ENCODE measurements around the gene GDF10. TPM values are rescaled to one million over a fixed set of nuclear protein-coding genes. Genes with fewer than 3 reads are reported as not detected.

The GDF10 gene
- total RNA-seq, 1 donor from 2014 or later, result 0.49 TPM

DNA sequence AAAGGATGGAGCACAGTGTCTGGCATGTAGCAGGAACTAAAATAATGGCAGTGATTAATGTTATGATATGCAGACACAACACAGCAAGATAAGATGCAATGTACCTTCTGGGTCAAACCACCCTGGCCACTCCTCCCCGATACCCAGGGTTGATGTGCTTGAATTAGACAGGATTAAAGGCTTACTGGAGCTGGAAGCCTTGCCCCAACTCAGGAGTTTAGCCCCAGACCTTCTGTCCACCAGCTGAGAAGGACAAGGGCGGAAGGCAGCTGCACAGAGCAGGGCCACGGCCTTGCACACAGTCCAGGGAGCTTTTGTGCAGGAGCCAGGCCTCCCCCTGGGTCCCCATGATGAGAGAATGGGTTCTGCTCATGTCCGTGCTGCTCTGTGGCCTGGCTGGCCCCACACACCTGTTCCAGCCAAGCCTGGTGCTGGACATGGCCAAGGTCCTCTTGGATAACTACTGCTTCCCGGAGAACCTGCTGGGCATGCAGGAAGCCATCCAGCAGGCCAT is 48.2 kb downstream of the GDF10 start, which contains the start of gene RBP3:
RBP3 (plus strand) TSS at position 226 of the 514 bp plus-strand sequence; CDS start at position 348, 122 bp downstream.
- peaks cover 2% of the 10 kb centered on the region for H3K27me3 Mint-ChIP-seq
- no peaks in the 10 kb centered on the region for H3K4me1 Mint-ChIP-seq
- no peaks in the 10 kb centered on the region for H3K9me3 Mint-ChIP-seq
- intact Hi-C loops (cut with micrococcal nuclease), result no loop called here
- H3K36me3 Mint-ChIP-seq (ENCODE audit: low read depth), result no peaks in the 10 kb centered on the region
- H3K27ac Mint-ChIP-seq, result no peak within 1 kb of the TSS
- no peak within 1 kb of the TSS for H3K4me3 Mint-ChIP-seq
- DNase-seq, result no peak

- H3K4me1 Mint-ChIP-seq, result no peaks in the 10 kb centered on the region
- no peaks in the 10 kb centered on the region for H3K36me3 Mint-ChIP-seq (ENCODE audit: low read depth)
- no peak for DNase-seq
- no peak overlapping the region for H3K27ac Mint-ChIP-seq
- peaks cover 2% of the 10 kb centered on the region for H3K27me3 Mint-ChIP-seq
- intact Hi-C loops (cut with micrococcal nuclease), result no loop called here
- no peak overlapping the region for H3K4me3 Mint-ChIP-seq
- H3K9me3 Mint-ChIP-seq, result no peaks in the 10 kb centered on the region
Measured at GRCh38 chr10:47348661-47349470, 48.9 kb downstream of the GDF10 start.

DNA sequence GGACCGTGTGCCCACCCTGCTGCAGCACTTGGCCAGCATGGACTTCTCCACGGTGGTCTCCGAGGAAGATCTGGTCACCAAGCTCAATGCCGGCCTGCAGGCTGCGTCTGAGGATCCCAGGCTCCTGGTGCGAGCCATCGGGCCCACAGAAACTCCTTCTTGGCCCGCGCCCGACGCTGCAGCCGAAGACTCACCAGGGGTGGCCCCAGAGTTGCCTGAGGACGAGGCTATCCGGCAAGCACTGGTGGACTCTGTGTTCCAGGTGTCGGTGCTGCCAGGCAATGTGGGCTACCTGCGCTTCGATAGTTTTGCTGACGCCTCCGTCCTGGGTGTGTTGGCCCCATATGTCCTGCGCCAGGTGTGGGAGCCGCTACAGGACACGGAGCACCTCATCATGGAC is 49.5 kb downstream of the GDF10 start:
- H3K4me3 Mint-ChIP-seq, result no peak overlapping the region
- DNase-seq, result no peak
- H3K27me3 Mint-ChIP-seq, result peaks cover 2% of the 10 kb centered on the region

DNA sequence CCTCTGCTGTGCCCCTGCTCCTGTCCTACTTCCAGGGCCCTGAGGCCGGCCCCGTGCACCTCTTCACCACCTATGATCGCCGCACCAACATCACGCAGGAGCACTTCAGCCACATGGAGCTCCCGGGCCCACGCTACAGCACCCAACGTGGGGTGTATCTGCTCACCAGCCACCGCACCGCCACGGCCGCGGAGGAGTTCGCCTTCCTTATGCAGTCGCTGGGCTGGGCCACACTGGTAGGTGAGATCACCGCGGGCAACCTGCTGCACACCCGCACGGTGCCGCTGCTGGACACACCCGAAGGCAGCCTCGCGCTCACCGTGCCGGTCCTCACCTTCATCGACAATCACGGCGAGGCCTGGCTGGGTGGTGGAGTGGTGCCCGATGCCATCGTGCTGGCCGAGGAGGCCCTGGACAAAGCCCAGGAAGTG is 50.0 kb downstream of the GDF10 start:
- H3K9me3 Mint-ChIP-seq, result no peaks in the 10 kb centered on the region
- intact Hi-C loops (cut with micrococcal nuclease), result no loop called here
- H3K4me3 Mint-ChIP-seq, result no peak overlapping the region
- H3K36me3 Mint-ChIP-seq (ENCODE audit: low read depth), result no peaks in the 10 kb centered on the region
- H3K27ac Mint-ChIP-seq, result no peak overlapping the region
- no peaks in the 10 kb centered on the region for H3K4me1 Mint-ChIP-seq
- no peak for DNase-seq
- H3K27me3 Mint-ChIP-seq, result peaks cover 2% of the 10 kb centered on the region

More for the DNA sequence above, 49.5 kb downstream of the GDF10 start:
- Mint-ChIP-seq H3K36me3 (ENCODE audit: low read depth) (no peaks in the 10 kb centered on the region), H3K9me3 (no peaks in the 10 kb centered on the region), H3K4me1 (no peaks in the 10 kb centered on the region), H3K27ac (no peak overlapping the region)
- intact Hi-C loops (cut with micrococcal nuclease), result no loop called here

DNA sequence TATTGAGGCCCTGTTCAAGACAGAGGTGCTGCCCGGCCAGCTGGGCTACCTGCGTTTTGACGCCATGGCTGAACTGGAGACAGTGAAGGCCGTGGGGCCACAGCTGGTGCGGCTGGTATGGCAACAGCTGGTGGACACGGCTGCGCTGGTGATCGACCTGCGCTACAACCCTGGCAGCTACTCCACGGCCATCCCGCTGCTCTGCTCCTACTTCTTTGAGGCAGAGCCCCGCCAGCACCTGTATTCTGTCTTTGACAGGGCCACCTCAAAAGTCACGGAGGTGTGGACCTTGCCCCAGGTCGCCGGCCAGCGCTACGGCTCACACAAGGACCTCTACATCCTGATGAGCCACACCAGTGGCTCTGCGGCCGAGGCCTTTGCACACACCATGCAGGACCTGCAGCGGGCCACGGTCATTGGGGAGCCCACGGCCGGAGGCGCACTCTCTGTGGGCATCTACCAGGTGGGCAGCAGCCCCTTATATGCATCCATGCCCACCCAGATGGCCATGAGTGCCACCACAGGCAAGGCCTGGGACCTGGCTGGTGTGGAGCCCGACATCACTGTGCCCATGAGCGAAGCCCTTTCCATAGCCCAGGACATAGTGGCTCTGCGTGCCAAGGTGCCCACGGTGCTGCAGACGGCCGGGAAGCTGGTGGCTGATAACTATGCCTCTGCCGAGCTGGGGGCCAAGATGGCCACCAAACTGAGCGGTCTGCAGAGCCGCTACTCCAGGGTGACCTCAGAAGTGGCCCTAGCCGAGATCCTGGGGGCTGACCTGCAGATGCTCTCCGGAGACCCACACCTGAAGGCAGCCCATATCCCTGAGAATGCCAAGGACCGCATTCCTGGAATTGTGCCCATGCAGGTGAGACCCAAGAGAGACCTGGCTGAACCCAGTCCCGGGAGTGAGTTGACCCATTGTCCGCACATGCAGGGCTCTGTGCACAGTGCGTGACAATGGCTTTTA is 51.0 kb downstream of the GDF10 start:
- Mint-ChIP-seq H3K4me1 (no peaks in the 10 kb centered on the region), H3K4me3 (no peak overlapping the region), H3K27me3 (no peaks in the 10 kb centered on the region), H3K27ac (no peak overlapping the region), H3K9me3 (no peaks in the 10 kb centered on the region), H3K36me3 (ENCODE audit: low read depth) (no peaks in the 10 kb centered on the region)
- DNase-seq, result no peak
- intact Hi-C loops (cut with micrococcal nuclease), result no loop called here

DNA sequence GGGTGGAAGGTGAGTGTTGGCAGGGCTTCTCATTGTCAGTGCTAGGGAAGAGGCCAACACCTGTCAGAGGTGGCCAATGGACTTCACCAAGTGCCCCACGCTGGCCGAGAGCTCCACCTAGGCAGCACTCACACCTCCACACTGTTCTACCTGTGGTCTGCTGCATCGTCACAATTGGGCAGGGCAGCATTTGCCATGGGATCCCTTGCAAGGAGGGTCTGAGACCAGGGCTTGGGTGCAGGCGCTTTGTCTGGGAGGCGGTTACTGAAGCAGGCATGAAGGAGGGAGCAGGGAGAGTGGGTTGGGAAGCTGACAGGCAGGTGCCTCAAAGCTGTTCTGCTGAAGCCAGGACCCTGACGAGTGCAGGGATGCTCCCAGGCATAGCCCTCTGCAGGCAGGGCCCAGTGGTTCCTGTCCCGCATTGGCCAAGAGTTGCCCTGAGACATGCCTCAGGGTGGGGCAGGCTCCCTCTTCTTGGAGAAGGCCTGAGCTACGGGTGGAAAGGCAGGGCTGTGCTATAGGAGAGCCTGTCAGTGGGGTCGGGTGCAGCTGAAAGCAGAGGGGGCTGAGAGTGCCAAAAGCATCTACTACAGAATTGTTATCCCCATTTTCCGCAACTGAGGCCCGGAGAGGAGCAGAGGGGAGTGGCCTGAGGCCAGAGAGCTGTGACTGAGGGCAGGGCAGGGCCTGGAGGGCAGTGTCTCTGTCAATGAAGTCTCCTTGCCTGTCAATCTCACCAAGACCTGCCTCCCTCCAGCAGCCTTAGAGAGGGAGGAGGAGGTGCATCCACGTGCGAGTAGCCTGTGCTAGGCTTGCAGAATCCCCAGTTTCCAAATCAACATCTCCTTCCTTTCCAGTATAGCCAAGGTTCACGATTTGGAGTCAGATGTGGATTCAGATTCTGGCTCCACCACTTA is 52.2 kb downstream of the GDF10 start:
- Mint-ChIP-seq H3K9me3 (no peaks in the 10 kb centered on the region), H3K27ac (no peak overlapping the region), H3K36me3 (ENCODE audit: low read depth) (no peaks in the 10 kb centered on the region), H3K4me3 (no peak overlapping the region), H3K4me1 (no peaks in the 10 kb centered on the region), H3K27me3 (no peaks in the 10 kb centered on the region)
- intact Hi-C loops (cut with micrococcal nuclease), result no loop called here
- DNase-seq, result no peak

GRCh38 chr10:47353351-47353750 is 53.4 kb downstream of the GDF10 start:
- intact Hi-C loops (cut with micrococcal nuclease), result no loop called here
- Mint-ChIP-seq H3K9me3 (no peaks in the 10 kb centered on the region), H3K4me1 (no peaks in the 10 kb centered on the region), H3K27me3 (no peaks in the 10 kb centered on the region), H3K27ac (no peak overlapping the region), H3K4me3 (no peak overlapping the region), H3K36me3 (ENCODE audit: low read depth) (no peaks in the 10 kb centered on the region)
- DNase-seq, result no peak

GRCh38 chr10:47354165-47354564 is 54.2 kb downstream of the GDF10 start:
- Mint-ChIP-seq H3K27me3 (no peaks in the 10 kb centered on the region), H3K36me3 (ENCODE audit: low read depth) (no peaks in the 10 kb centered on the region), H3K4me1 (no peaks in the 10 kb centered on the region), H3K4me3 (no peak overlapping the region), H3K27ac (no peak overlapping the region), H3K9me3 (no peaks in the 10 kb centered on the region)
- intact Hi-C loops (cut with micrococcal nuclease), result no loop called here
- DNase-seq, result no peak

DNA sequence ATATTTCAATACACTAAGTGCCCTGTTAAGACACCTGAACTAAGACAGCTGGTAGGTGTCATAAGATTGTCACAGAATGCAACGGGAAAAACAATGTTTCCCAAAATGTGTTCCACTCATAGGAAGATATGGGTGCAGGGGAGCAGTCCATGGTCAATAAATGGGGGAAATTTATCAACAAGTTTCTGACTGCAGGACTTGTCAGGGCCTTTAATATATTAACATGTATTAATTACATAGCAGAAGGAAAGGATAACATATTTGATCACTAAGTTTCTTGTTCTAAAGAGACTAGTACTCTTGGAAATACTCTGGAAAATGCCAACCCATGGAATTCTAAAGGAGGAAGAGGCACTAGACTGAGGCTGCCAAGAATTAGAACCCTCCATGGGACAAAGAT is 54.9 kb downstream of the GDF10 start:
- Mint-ChIP-seq H3K4me3 (no peak overlapping the region), H3K27ac (no peak overlapping the region), H3K9me3 (no peaks in the 10 kb centered on the region), H3K27me3 (no peaks in the 10 kb centered on the region), H3K4me1 (no peaks in the 10 kb centered on the region), H3K36me3 (ENCODE audit: low read depth) (no peaks in the 10 kb centered on the region)
- intact Hi-C loops (cut with micrococcal nuclease), result no loop called here
- no peak for DNase-seq

DNA sequence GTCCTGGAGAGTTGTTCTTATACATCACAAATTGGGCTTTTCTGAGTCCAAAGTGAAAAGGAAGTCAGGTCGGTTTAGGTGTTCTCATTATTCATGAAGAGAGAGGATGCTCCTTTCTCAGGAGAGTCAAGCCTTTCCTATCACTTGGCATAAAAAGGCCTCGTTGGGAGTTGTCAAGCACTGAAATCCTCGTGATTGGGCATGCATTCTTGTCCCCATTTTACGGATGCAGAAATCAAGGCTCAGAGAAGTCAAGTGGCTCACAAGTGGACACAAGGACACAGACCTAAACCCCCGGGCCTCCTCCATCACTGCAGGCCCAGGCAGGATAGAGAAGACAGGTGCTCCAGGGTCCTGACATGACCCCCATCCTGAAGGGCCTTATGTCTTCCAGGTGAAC is 56.7 kb downstream of the GDF10 start:
- Mint-ChIP-seq H3K36me3 (ENCODE audit: low read depth) (no peaks in the 10 kb centered on the region), H3K27me3 (no peaks in the 10 kb centered on the region), H3K9me3 (no peaks in the 10 kb centered on the region), H3K4me3 (no peak overlapping the region), H3K4me1 (no peaks in the 10 kb centered on the region), H3K27ac (no peak overlapping the region)
- no peak for DNase-seq
- intact Hi-C loops (cut with micrococcal nuclease), result no loop called here

- Mint-ChIP-seq H3K9me3 (no peaks in the 10 kb centered on the region), H3K36me3 (ENCODE audit: low read depth) (no peaks in the 10 kb centered on the region), H3K4me1 (no peaks in the 10 kb centered on the region), H3K27ac (no peak overlapping the region), H3K4me3 (no peak overlapping the region), H3K27me3 (no peaks in the 10 kb centered on the region)
- intact Hi-C loops (cut with micrococcal nuclease), result no loop called here
- no peak for DNase-seq
Measured at GRCh38 chr10:47357131-47357582, 57.2 kb downstream of the GDF10 start.

DNA sequence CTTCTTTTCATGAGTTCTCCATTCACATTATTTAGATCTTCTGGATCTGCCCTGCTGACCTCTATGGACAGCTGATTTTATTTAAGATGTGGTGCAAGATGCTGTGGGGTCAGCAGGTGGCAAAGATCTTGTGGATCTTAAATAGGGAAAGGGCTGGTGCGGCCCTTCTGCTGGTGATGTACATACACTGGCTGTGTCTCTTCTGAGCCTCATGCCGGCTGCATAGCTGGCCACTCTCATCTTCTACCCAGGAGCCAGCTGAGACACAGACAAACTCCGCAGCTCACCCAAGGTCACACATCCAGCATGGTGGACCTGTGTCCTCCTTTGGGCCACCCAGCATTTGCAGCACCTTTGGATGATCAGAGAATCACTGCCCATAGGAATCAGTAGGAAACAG is 57.9 kb downstream of the GDF10 start:
- no peak for DNase-seq
- intact Hi-C loops (cut with micrococcal nuclease), result no loop called here
- Mint-ChIP-seq H3K27ac (no peak overlapping the region), H3K9me3 (no peaks in the 10 kb centered on the region), H3K36me3 (ENCODE audit: low read depth) (no peaks in the 10 kb centered on the region), H3K4me3 (no peak overlapping the region), H3K4me1 (no peaks in the 10 kb centered on the region), H3K27me3 (no peaks in the 10 kb centered on the region)

DNA sequence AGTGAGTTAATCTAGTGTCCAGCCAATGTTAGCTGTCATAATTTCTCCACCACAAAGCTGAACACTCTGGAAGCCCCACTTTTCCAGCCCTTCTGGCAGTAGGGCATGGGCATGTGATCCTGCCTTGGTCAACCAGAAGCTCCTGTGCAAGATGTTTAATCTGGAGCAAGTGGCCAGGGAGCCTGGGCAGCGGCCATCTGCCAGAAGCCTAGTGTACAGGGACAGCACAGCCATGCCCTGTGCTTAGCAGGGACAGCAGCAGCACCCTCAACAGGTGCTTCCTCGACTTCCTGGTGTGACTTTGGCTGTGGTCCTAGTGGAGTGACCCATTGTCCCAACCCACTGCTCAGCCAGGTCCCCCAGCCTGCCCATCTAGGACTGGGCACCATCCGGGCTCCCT is 58.5 kb downstream of the GDF10 start:
- no peak for DNase-seq
- Mint-ChIP-seq H3K27me3 (no peaks in the 10 kb centered on the region), H3K27ac (no peak overlapping the region), H3K4me1 (no peaks in the 10 kb centered on the region), H3K36me3 (ENCODE audit: low read depth) (no peaks in the 10 kb centered on the region), H3K4me3 (no peak overlapping the region), H3K9me3 (no peaks in the 10 kb centered on the region)
- intact Hi-C loops (cut with micrococcal nuclease), result no loop called here

All from activated CD4-positive, alpha-beta T cell treated with anti-CD3 and anti-CD28 coated beads, Interleukin-2, amount 10 ng/mL, durations not matched to agents 24 days and 14 days (primary cell).